ENCODE measurements around the gene EFNA5.

- TF ChIP-seq EZH2 (IDR thresholded peaks at IDR 0.05; ENCODE audit: low read depth) = no peak
- TF ChIP-seq, protein P1, sequence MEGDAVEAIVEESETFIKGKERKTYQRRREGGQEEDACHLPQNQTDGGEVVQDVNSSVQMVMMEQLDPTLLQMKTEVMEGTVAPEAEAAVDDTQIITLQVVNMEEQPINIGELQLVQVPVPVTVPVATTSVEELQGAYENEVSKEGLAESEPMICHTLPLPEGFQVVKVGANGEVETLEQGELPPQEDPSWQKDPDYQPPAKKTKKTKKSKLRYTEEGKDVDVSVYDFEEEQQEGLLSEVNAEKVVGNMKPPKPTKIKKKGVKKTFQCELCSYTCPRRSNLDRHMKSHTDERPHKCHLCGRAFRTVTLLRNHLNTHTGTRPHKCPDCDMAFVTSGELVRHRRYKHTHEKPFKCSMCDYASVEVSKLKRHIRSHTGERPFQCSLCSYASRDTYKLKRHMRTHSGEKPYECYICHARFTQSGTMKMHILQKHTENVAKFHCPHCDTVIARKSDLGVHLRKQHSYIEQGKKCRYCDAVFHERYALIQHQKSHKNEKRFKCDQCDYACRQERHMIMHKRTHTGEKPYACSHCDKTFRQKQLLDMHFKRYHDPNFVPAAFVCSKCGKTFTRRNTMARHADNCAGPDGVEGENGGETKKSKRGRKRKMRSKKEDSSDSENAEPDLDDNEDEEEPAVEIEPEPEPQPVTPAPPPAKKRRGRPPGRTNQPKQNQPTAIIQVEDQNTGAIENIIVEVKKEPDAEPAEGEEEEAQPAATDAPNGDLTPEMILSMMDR (conservative IDR thresholded peaks at IDR 0.05) = no peak
These were observed 148.3 kb downstream of the EFNA5 start for GRCh38 chr5:107522456-107522855.

Data from PC-9 (cell line).